Spleen (tissue), 11 donors: Measurements from ENCODE around the gene UNC13B. TPM values are rescaled to one million over a fixed set of nuclear protein-coding genes. Genes with fewer than 3 reads are reported as not detected.

Source experiments
- DNase-seq: peaks from one replicate; pipeline ENCODE4 v3.0.0-alpha.2; 2020
- H3K27ac ChIP-seq, 8 donors: fragments of 200-600 bp; sonication (generic) in 7 of 8; 1 replicate in 4 of 8; 2 replicates in 4 of 8; pipeline versions ENCODE4 v1.5.0 to v1.8.0; 2016 to 2021; ENCODE audit warnings: inconsistent platforms in 4 of 8, mild to moderate bottlenecking in 4 of 8, moderate library complexity in 1 of 8
- H3K27me3 ChIP-seq, 7 donors: fragments of 200-600 bp; sonication (generic) in 6 of 7; replicated peaks in 1 of 7; 1 replicate in 4 of 7; 2 replicates in 3 of 7; pipeline versions ENCODE4 v1.5.0 to v1.8.0; 2016 to 2021; ENCODE audit warnings: inconsistent platforms in 3 of 7, mild to moderate bottlenecking in 1 of 7
- H3K36me3 ChIP-seq, 6 donors: fragments of 200-600 bp; sonication (generic) in 5 of 6; 1 replicate in 4 of 6; 2 replicates in 2 of 6; pipeline versions ENCODE4 v1.5.0 to v1.8.0; 2016 to 2021; ENCODE audit warnings: inconsistent platforms in 2 of 6
- H3K4me1 ChIP-seq, 6 donors: fragments of 200-600 bp; sonication (generic) in 5 of 6; 1 replicate in 3 of 6; 2 replicates in 3 of 6; pipeline versions ENCODE4 v1.5.0 to v1.8.0; 2016 to 2021; ENCODE audit warnings: inconsistent platforms in 3 of 6
- H3K4me3 ChIP-seq, 8 donors: fragments of 200-600 bp; sonication (generic) in 7 of 8; 1 replicate in 4 of 8; 2 replicates in 4 of 8; pipeline versions ENCODE4 v1.5.0 to v1.8.0; 2016 to 2021; ENCODE audit warnings: inconsistent platforms in 4 of 8, mild to moderate bottlenecking in 4 of 8, moderate library complexity in 2 of 8
- H3K9me3 ChIP-seq, 8 donors: fragments of 200-600 bp; sonication (generic) in 7 of 8; 1 replicate in 4 of 8; 2 replicates in 4 of 8; pipeline versions ENCODE4 v1.5.0 to v1.8.0; 2016 to 2021; ENCODE audit warnings: inconsistent platforms in 4 of 8
- CTCF ChIP-seq, 11 experiments: fragments of 200-600 bp in 7 of 11; fragments of 450-650 bp in 4 of 11; sonication (generic) in 4 of 11; IDR thresholded peaks in 8 of 11; conservative IDR thresholded peaks in 3 of 11; 1 replicate in 7 of 11; 2 replicates in 4 of 11; pipeline versions ENCODE4 v1.4.0 to v1.8.0; 2016 to 2021; ENCODE audit warnings: antibody characterized with exemption in 11 of 11, inconsistent platforms in 4 of 11, mild to moderate bottlenecking in 1 of 11
- POLR2A ChIP-seq, 3 donors: fragments of 450-650 bp; IDR thresholded peaks; one replicate each; pipeline ENCODE4 v1.5.1; 2017; ENCODE audit warnings: antibody characterized with exemption in 3 of 3, mild to moderate bottlenecking in 1 of 3
- POLR2AphosphoS5 ChIP-seq, 3 donors: sonication (generic); formaldehyde crosslinking; IDR thresholded peaks; one replicate each; pipeline ENCODE4 v1.5.1; 2017; ENCODE audit warnings: antibody characterized with exemption in 3 of 3
- WGBS, 5 donors: extraction: QIAGEN DNeasy Blood & Tissue Kit in 3 of 5; methylation state at CpG; one replicate each; pipeline versions ENCODE4 v1.1.5 to v1.1.7; 2013 to 2018; 5-methylcytosine and 5-hydroxymethylcytosine counted together
- intact Hi-C: fragments of 100-400 bp; cut with DNase I; formaldehyde crosslinking; loops from one replicate; pipeline ENCODE4 v1.15.0; 2023; ENCODE audit warnings: low total_unique reads
- polyA plus RNA-seq, 3 donors: library from polyadenylated mRNA; stranded (reverse); fragments of 200-250 nt; gene quantifications; one replicate each; pipeline ENCODE4 v1.2.1, GENCODE V29; 2013
- total RNA-seq, 7 donors: library from RNA; depleted of rRNA in 3 of 7; stranded (reverse); fragments of >200 nt in 3 of 7; fragmentation: NEBNext Ultra II Directional in 4 of 7; extraction: Animal tissue kit (Norgen Biotek cat#: 25700) in 4 of 7; gene quantifications; one replicate each; pipeline versions ENCODE4 v1.1.0 to v1.2.1, GENCODE V29; 2016 to 2021
- donor health status: healthy with polysubstance abuse.
- donor health status: DM: no; HTN: no; CAD: no; lungs with moderate emphysema.
- donor health status: DM: no; HTN: no; CAD: no.
- donor health status: Bipolar disorder and iron deficiency.
- donor health status: healthy.
- donor health status: DM: no; HTN: no; CAD: no.
- donor health status: DM: yes; HTN: yes; CAD: no.

Gene UNC13B
- total and polyA plus RNA-seq, 10 donors, result 2.4 to 18.7 (median 12.1) TPM

DNA sequence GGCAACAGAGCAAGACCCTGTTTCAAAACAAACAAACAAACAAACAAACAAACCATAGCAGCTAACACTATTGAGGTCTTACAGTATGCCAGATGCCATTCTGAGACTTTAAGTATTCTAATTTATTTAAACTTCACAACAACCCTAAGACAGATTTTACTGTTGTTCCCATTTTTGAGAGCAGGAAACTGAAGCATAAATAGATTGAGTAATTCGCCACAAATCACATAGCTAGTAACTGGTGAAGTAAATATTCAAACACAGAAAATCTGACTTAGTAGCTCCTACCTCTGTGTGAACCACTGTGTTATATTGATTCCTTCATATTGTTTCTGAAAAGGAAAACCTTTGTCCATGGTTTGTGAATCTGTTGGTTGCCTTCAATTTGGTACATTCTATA lies 98.4 kb downstream of the UNC13B start:
- H3K27ac ChIP-seq, result no peak overlapping the region
- 66 to 86% (median 78%) methylated on average over 1 of the region's 1 CpG for WGBS, 5 donors
- DNase-seq, result no peak
- TF ChIP-seq POLR2AphosphoS5 (IDR thresholded peaks at IDR 0.05), result no peak
- TF ChIP-seq POLR2A (IDR thresholded peaks at IDR 0.05), result no peak
- no peak for TF ChIP-seq CTCF (IDR thresholded peaks at IDR 0.05 in 8 of 11, conservative IDR thresholded peaks at IDR 0.05 in 3 of 11)
- H3K27me3 ChIP-seq, result no peaks in the 10 kb centered on the region
- intact Hi-C loops, result no loop called here
- H3K36me3 ChIP-seq, result no peaks in the 10 kb centered on the region
- H3K4me1 ChIP-seq, result peaks cover 0 to 14% (median 2%) of the 10 kb centered on the region in 6 donors
- no peak overlapping the region for H3K4me3 ChIP-seq
- no peaks in the 10 kb centered on the region for H3K9me3 ChIP-seq

- no peak overlapping the region for H3K27ac ChIP-seq
- no peaks in the 10 kb centered on the region for H3K9me3 ChIP-seq
- intact Hi-C loops, result no loop called here
- TF ChIP-seq POLR2A (IDR thresholded peaks at IDR 0.05) (no peak), POLR2AphosphoS5 (IDR thresholded peaks at IDR 0.05) (no peak), CTCF (IDR thresholded peaks at IDR 0.05 in 8 of 11, conservative IDR thresholded peaks at IDR 0.05 in 3 of 11) (no peak)
- H3K4me1 ChIP-seq, result peaks cover 0 to 14% (median 2%) of the 10 kb centered on the region in 6 donors
- DNase-seq, result no peak
- no peak overlapping the region for H3K4me3 ChIP-seq
- H3K36me3 ChIP-seq, result no peaks in the 10 kb centered on the region
- 92 to 97% (median 96%) methylated on average over 2 of the region's 2 CpGs for WGBS, 5 donors
- no peaks in the 10 kb centered on the region for H3K27me3 ChIP-seq
These were observed 100.3 kb downstream of the UNC13B start for GRCh38 chr9:35262064-35262463.

GRCh38 chr9:35267710-35268109 lies 105.9 kb downstream of the UNC13B start:
- Histone ChIP-seq H3K27ac (no peak overlapping the region), H3K36me3 (no peaks in the 10 kb centered on the region), H3K9me3 (no peaks in the 10 kb centered on the region), H3K27me3 (no peaks in the 10 kb centered on the region), H3K4me1 (no peaks in the 10 kb centered on the region), H3K4me3 (no peak overlapping the region)
- DNase-seq, result no peak
- intact Hi-C loops, result no loop called here
- TF ChIP-seq POLR2A (IDR thresholded peaks at IDR 0.05), result no peak

- 38 to 64% (median 50%) methylated on average over 1 of the region's 1 CpG for WGBS, 5 donors
- TF ChIP-seq CTCF (IDR thresholded peaks at IDR 0.05 in 8 of 11, conservative IDR thresholded peaks at IDR 0.05 in 3 of 11) (no peak), POLR2A (IDR thresholded peaks at IDR 0.05) (no peak), POLR2AphosphoS5 (IDR thresholded peaks at IDR 0.05) (no peak)
- Histone ChIP-seq H3K4me1 (no peaks in the 10 kb centered on the region), H3K27me3 (no peaks in the 10 kb centered on the region), H3K4me3 (no peak overlapping the region), H3K27ac (peak overlapping the region in 5 of 8 donors; percentile 4 to 45 (median 41)), H3K9me3 (no peaks in the 10 kb centered on the region), H3K36me3 (no peaks in the 10 kb centered on the region)
- intact Hi-C loops, result no loop called here
- no peak for DNase-seq
These were observed 108.1 kb downstream of the UNC13B start for GRCh38 chr9:35269919-35270318.

DNA sequence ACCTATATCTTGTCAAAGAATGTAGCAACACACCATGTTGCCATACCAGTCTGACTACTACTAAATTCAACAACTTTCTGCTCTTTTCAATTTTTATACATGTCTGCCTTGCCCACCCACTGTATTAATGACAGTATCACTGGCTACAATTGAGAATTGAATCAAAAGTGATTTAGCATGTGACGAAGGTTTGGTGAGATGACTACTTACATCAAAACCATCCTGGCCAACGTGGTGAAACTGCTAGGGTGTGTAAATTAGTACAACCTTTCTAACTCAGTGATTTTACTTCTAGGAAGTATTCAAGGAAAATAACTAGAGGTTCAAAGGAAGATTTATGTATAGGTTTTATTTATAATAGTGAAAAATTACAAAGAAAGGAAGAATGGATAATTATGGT lies 109.8 kb downstream of the UNC13B start:
- Histone ChIP-seq H3K4me1 (peaks cover 0 to 8% (median 3%) of the 10 kb centered on the region in 6 donors), H3K4me3 (no peak overlapping the region), H3K27ac (no peak overlapping the region), H3K9me3 (no peaks in the 10 kb centered on the region), H3K36me3 (no peaks in the 10 kb centered on the region), H3K27me3 (no peaks in the 10 kb centered on the region)
- TF ChIP-seq POLR2A (IDR thresholded peaks at IDR 0.05), result no peak
- TF ChIP-seq CTCF (IDR thresholded peaks at IDR 0.05 in 8 of 11, conservative IDR thresholded peaks at IDR 0.05 in 3 of 11), result no peak
- no peak for TF ChIP-seq POLR2AphosphoS5 (IDR thresholded peaks at IDR 0.05)
- WGBS, 5 donors, result 31 to 80% (median 38%) methylated on average over 2 of the region's 2 CpGs
- DNase-seq, result no peak
- intact Hi-C loops, result no loop called here
